Measurements from ENCODE around the gene MICB.
"Not testable (repeated sequence)": the region's sequence is repeated elsewhere in the genome, so short reads cannot be mapped to it uniquely, and the experiment has no call there.

Gene MICB

DNA sequence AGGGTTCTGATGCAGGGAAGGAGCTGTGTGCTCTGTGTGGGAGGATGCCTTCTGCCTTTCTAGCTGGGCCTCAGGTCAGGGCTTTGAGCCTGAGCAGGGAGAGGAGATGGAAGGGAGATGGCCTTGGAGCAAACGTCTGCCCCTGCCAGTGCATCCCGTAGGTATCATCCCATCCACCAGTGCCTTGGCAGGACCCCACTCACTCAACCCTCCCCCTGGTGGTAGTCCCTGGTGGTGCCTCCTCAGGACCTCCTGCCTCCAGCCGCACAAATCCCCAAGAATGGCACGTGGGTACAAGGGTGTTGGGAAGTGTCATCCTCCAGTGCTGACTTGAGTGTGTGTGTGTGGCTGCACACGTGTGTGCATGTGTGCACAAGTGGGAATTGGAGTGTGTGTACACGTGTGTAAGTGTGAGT is 23.1 kb upstream of the MICB start:
- ATAC-seq (no peak), DNase-seq (peak; percentile 64)

DNA sequence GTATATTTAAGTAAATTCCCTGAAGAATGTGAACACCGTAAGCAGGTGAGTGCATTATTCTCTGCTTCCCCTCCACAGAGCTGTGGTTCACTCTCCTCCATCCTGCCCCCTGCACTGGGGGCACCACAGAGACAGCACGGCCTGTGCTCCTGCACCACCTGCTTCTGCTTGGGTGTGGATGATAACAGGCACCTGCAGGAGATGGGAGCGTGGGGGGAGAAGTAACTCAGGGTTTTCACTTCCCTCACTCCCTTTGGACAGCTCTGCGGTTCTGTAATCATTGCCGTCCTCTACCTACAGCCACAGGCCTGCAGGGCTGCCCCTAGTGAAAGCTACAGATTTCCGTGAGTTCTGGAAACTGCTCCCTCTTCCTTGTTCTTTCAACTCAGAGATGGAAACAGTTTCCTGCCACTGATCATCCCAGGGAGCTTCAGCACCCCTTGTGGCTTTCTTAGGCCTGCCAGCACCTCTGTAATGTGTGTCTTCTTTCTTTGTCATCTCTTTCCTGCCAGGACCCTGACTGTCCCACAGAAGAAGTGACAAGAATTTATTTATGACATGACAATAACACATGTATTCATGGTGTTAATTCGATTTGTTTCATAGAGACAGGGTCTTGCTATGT is 21.3 kb upstream of the MICB start:
- ATAC-seq (no peak), DNase-seq (no peak)

- DNase-seq (no peak), ATAC-seq (no peak)
These were observed 20.4 kb upstream of the MICB start for GRCh38 chr6:31477521-31477920.

- ATAC-seq (no peak), DNase-seq (no peak)
These were observed 19.6 kb upstream of the MICB start for GRCh38 chr6:31478186-31478950.

GRCh38 chr6:31479151-31479932 is 18.6 kb upstream of the MICB start:
- DNase-seq (no peak), ATAC-seq (no peak)

GRCh38 chr6:31479933-31480535 is 17.9 kb upstream of the MICB start:
- ATAC-seq (no peak), DNase-seq (no peak)

DNA sequence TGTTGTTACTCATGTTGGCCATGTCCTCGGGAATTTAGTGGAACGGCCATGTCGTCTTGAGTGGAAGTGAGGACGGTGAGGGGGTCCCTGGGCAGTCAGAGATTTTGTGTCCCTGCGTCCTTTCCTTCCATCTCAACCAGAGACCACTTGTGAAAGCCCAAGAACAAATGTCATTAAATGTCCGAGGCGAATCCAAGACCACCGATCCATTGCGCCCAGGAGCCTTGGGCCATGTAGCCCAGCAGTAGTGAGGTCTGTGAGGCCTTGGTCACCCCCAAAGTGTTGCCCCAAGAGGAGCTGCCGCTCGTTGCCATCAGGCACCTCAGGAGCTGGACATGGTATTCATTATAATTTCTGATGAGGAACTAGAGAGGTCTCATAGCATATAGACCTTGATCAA is 17.4 kb upstream of the MICB start:
- ATAC-seq (no peak), DNase-seq (no peak)

GRCh38 chr6:31483392-31483791 is 14.6 kb upstream of the MICB start:
- ATAC-seq (no peak), DNase-seq (no peak)

GRCh38 chr6:31485055-31485454 is 12.9 kb upstream of the MICB start:
- no peak for DNase-seq

GRCh38 chr6:31486065-31486837 is 11.7 kb upstream of the MICB start:
- ATAC-seq, DNase-seq: not testable (repeated sequence)

More at GRCh38 chr6:31485055-31485454, 12.9 kb upstream of the MICB start:
- no peak for ATAC-seq

DNA sequence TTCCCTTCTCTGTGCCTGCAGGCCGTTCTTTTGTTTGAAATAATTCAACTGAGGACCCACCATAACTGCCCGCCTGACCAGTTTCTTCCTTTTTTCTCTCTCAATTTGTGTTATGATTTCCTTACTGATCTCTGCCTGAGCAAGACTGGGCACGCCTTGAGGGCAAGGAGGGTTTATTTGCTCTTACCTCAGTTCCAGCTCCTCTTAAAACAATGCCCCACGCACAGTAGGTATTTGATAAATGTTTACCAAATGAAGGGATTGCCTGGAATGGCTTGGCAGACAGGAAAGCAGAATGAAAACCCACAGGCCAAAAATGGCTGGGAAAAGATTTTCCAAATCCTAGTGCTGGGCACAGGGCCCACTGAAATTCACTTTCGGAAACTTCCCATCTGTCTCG is 10.3 kb upstream of the MICB start:
- ATAC-seq, DNase-seq: not testable (repeated sequence)

GRCh38 chr6:31489086-31489485 is 8.9 kb upstream of the MICB start:
- no peak for ATAC-seq
- no peak for DNase-seq

DNA sequence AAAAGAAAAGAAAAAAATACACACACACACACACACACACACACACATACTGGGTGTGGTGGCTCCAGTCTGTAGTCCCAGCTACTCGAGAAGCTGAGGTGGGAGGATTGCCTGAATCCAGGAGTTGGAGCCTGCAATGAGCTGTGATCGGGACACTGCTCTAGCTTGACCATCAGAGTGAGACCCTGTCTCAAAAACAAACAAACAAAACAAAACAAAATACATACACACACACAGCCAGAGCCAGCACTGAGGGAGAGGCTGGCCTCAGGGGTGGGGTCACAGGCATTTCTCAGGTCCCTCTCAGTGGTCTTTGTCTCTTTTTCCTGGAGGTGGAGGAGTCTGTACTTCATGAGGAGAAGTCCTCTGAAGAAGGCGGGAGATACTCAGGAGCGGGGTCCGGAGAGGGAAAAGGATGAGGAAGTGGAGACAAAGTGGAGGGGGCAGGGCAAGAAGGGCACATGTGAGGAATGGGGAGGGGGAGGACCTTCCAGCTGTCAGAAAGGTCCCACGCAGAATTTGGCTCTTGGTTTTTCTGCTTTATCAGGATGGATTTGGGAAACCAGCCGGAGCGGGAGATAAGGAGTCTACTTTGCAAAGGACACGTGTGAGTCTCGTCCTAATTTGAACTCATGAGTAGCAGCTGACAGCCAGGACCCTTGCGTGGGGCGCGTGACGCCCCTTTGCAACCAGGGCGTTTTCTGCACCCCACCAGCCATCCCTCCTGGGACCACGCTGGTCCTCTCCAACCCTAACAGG is 7.7 kb upstream of the MICB start:
- no peak for ATAC-seq

GRCh38 chr6:31493550-31493874 is 4.4 kb upstream of the MICB start:
- not testable (repeated sequence) for DNase-seq, ATAC-seq

More for the DNA sequence above, 7.7 kb upstream of the MICB start:
- DNase-seq, result no peak

DNA sequence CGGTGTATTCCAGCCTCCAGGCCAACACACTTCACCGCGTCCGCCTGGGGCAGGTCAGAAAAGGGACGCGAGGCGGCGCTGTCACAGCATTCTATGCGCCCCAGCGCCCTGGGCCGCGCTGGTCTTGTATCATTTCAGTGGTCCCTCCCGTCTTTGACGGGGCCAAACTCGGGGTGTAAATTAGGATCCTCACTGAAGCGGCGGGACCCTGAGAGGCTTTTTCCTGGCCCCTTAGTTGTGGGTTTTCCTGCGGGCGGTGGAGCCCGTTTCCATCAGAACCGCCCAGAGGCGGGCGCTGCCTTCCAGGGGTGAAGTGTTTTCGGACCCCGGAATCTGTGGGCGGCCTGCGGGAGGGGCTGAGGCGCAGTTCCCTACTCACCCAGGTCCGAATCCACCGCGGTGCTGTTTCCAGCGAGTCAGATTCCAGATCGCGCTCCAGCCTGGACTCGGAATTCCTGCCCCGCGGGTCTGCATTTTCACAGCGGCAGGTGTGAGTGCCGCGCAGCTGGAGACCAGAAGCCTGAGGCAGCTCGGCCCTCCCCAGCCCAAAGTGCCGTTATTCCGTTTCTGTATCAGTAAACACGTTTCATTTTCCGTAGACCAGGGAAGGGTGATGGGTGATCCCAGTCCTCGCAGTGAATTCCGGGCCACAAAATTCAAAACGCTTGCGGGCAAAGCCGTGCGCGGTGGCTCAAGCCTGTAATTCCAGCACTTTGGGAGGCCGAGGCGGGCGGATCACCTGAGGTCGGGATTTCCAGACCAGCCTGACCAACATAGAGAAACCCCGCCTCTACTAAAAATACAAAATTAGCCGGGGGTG is 3.9 kb upstream of the MICB start:
- DNase-seq, result peak; percentile 89
- peak; percentile 75 for ATAC-seq

- DNase-seq (no peak), ATAC-seq (no peak)
These were observed 2.4 kb upstream of the MICB start for GRCh38 chr6:31495580-31495979.

DNA sequence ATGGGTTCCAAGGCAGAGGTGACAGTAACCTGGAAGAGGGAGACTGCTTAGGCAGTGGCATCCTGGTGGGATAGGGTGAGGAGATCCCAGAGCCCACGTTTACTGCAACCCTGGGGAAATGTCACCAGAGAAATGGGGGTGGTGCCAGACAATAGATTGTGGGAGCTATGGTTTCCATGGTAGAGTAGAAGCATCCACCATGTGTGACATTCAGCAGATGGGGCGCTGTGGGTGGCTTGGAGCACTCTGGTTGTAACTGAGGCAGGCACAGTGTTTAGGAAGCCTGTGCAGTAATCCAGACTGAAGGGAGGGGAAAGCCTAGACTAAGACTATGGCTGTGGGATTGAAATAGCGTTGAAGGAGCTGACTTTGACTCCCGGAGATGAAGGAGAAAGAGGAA is 1.1 kb upstream of the MICB start:
- DNase-seq, ATAC-seq: not testable (repeated sequence)

GRCh38 chr6:31498748-31499147 is 803 bp downstream of the MICB start:
- DNase-seq, result peak; percentile 20
- no peak for ATAC-seq

- not testable (repeated sequence) for DNase-seq, ATAC-seq
These were observed 1.7 kb downstream of the MICB start for GRCh38 chr6:31499648-31500047.

GRCh38 chr6:31502586-31502985 is 4.6 kb downstream of the MICB start:
- ATAC-seq, result no peak
- DNase-seq, result no peak

Data from stimulated activated naive CD8-positive, alpha-beta T cell treated with anti-CD3 and anti-CD28 coated beads, Interleukin-15, Interleukin-2, amounts not matched to agents 100 U/mL and 50 U/mL, for 24 hours (primary cell).